GM23248 (cell line): ENCODE measurements around the gene SUGT1. TPM values are rescaled to one million over a fixed set of nuclear protein-coding genes. Genes with fewer than 3 reads are reported as not detected.

Experiments used
- DNase-seq: peaks from one replicate; pipeline ENCODE4 v3.0.0-alpha.2; 2015
- H2AFZ ChIP-seq: fragments of 200-600 bp; sonication (generic); 2 replicates; pipeline ENCODE4 v1.6.1; 2016; ENCODE audit warnings: antibody characterized with exemption
- H3F3A ChIP-seq: fragments of 200-600 bp; sonication (generic); 2 replicates; pipeline ENCODE4 v1.6.1; 2016; ENCODE audit warnings: mild to moderate bottlenecking, antibody characterized with exemption, mixed run types; ENCODE audit not compliant: insufficient read depth
- H3K27ac ChIP-seq: fragments of 200-600 bp; sonication (generic); 2 replicates; pipeline ENCODE4 v1.5.1; 2016; ENCODE audit warnings: mild to moderate bottlenecking
- H3K27me3 ChIP-seq: fragments of 200-600 bp; sonication (generic); replicated peaks from 2 replicates; pipeline ENCODE4 v1.6.1; 2016; ENCODE audit warnings: mild to moderate bottlenecking; ENCODE audit not compliant: insufficient read depth
- H3K36me3 ChIP-seq: fragments of 200-600 bp; sonication (generic); 2 replicates; pipeline ENCODE4 v1.6.1; 2016; ENCODE audit warnings: low read depth, mild to moderate bottlenecking
- H3K4me1 ChIP-seq: fragments of 200-600 bp; sonication (generic); 2 replicates; pipeline ENCODE4 v1.6.1; 2016; ENCODE audit warnings: mild to moderate bottlenecking; ENCODE audit not compliant: insufficient read depth
- H3K4me2 ChIP-seq: fragments of 200-600 bp; sonication (generic); one replicate; pipeline ENCODE4 v1.6.1; 2016; ENCODE audit warnings: mild to moderate bottlenecking; ENCODE audit not compliant: unreplicated experiment
- H3K4me3 ChIP-seq: fragments of 200-600 bp; sonication (generic); 2 replicates; pipeline ENCODE4 v1.5.1; 2016; ENCODE audit warnings: mild to moderate bottlenecking
- H3K79me2 ChIP-seq: fragments of 200-600 bp; sonication (generic); 2 replicates; pipeline ENCODE4 v1.6.1; 2016; ENCODE audit warnings: mild to moderate bottlenecking; ENCODE audit not compliant: insufficient read depth
- H3K9ac ChIP-seq: fragments of 200-600 bp; sonication (generic); 2 replicates; pipeline ENCODE4 v1.6.1; 2016; ENCODE audit warnings: mild to moderate bottlenecking
- H3K9me2 ChIP-seq: fragments of 200-600 bp; sonication (generic); 2 replicates; pipeline ENCODE4 v1.6.1; 2016; ENCODE audit warnings: mixed run types, mild to moderate bottlenecking, moderate library complexity; ENCODE audit not compliant: insufficient read depth
- H3K9me3 ChIP-seq: fragments of 200-600 bp; sonication (generic); one replicate; pipeline ENCODE4 v1.6.1; 2017; ENCODE audit warnings: low read depth
- H4K20me1 ChIP-seq: fragments of 200-600 bp; sonication (generic); 2 replicates; pipeline ENCODE4 v1.6.0; 2016; ENCODE audit not compliant: insufficient read depth
- EZH2 ChIP-seq: fragments of 200-600 bp; sonication (generic); IDR thresholded peaks from 2 replicates; pipeline ENCODE4 v1.6.1; 2018; ENCODE audit warnings: antibody characterized with exemption, mild to moderate bottlenecking; ENCODE audit not compliant: insufficient read depth, poor library complexity, severe bottlenecking
- EZH2phosphoT487 ChIP-seq: fragments of 200-600 bp; sonication (generic); IDR thresholded peaks from 2 replicates; pipeline ENCODE4 v1.6.1; 2018; ENCODE audit warnings: antibody characterized with exemption, moderate library complexity, mild to moderate bottlenecking, low read depth; ENCODE audit not compliant: insufficient read depth
- WGBS, 2 experiments: methylation state at CpG; one replicate each; pipeline ENCODE4 v1.1.6; 2015 to 2017; ENCODE audit warnings: low lambda C conversion rate in 2 of 2, low coverage in 1 of 2; ENCODE audit errors: missing lambda C conversion rate in 2 of 2; 5-methylcytosine and 5-hydroxymethylcytosine counted together
- in situ Hi-C: fragments of 300-500 bp; cut with MboI; formaldehyde crosslinking; loops from 2 replicates; pipeline ENCODE4 v1.15.0; 2020
- polyA plus RNA-seq: library from polyadenylated mRNA; unstranded; fragments of >200 nt; fragmentation: Nextera tagmentation; extraction: Ambion mirVana; gene quantifications from 2 replicates; pipeline ENCODE4 v1.2.1, GENCODE V29; 2016
- total RNA-seq: library from RNA; depleted of rRNA; stranded (reverse); fragments of >200 nt; shearing (Covaris generic); gene quantifications from 2 replicates; pipeline ENCODE4 v1.2.3, GENCODE V29; 2014; rRNA removed

The SUGT1 gene
- total and polyA plus RNA-seq, 2 experiments from 2014 or later = 29.4 to 77.2 TPM

- Histone ChIP-seq H3K4me2 (no peak overlapping the region), H2AFZ (no peak overlapping the region), H3K79me2 (no peaks in the 10 kb centered on the region), H3K4me3 (no peak overlapping the region), H3K9me2 (no peaks in the 10 kb centered on the region), H3K36me3 (no peaks in the 10 kb centered on the region), H3K27me3 (peaks cover 29% of the 10 kb centered on the region), H3K9ac (no peak overlapping the region), H4K20me1 (no peaks in the 10 kb centered on the region), H3F3A (no peaks in the 10 kb centered on the region), H3K27ac (no peak overlapping the region), H3K4me1 (no peaks in the 10 kb centered on the region), H3K9me3 (no peaks in the 10 kb centered on the region)
- no peak for TF ChIP-seq EZH2phosphoT487
- no peak for TF ChIP-seq EZH2
- DNase-seq = no peak
- in situ Hi-C loops = no loop called here
- 31 to 53% methylated on average over 3 of the region's 3 CpGs for WGBS, 2 experiments
Observed at GRCh38 chr13:52743988-52744387, 91.4 kb downstream of the SUGT1 start.

- H4K20me1 ChIP-seq = no peaks in the 10 kb centered on the region
- H3K27me3 ChIP-seq = peaks cover 20% of the 10 kb centered on the region
- H3K9me3 ChIP-seq = no peaks in the 10 kb centered on the region
- no peak overlapping the region for H3K4me2 ChIP-seq
- H3K9me2 ChIP-seq = no peaks in the 10 kb centered on the region
- no peaks in the 10 kb centered on the region for H3K79me2 ChIP-seq
- no peaks in the 10 kb centered on the region for H3K4me1 ChIP-seq
- H3K27ac ChIP-seq = no peak overlapping the region
- in situ Hi-C loops = no loop called here
- no peak for DNase-seq
- no peak overlapping the region for H3K4me3 ChIP-seq
- no peaks in the 10 kb centered on the region for H3K36me3 ChIP-seq
- H2AFZ ChIP-seq = no peak overlapping the region
- no peaks in the 10 kb centered on the region for H3F3A ChIP-seq
- H3K9ac ChIP-seq = no peak overlapping the region
- no peak for TF ChIP-seq EZH2
- no peak for TF ChIP-seq EZH2phosphoT487
- 8 to 10% methylated on average over 6 of the region's 6 CpGs for WGBS, 2 experiments
Observed at GRCh38 chr13:52744842-52745375, 92.3 kb downstream of the SUGT1 start.

GRCh38 chr13:52746141-52746540 is 93.5 kb downstream of the SUGT1 start:
- Histone ChIP-seq H3K79me2 (no peaks in the 10 kb centered on the region), H3K4me3 (no peak overlapping the region), H3K4me1 (no peaks in the 10 kb centered on the region), H3K4me2 (no peak overlapping the region), H2AFZ (no peak overlapping the region), H4K20me1 (no peaks in the 10 kb centered on the region), H3K27ac (no peak overlapping the region), H3K36me3 (no peaks in the 10 kb centered on the region), H3F3A (no peaks in the 10 kb centered on the region), H3K27me3 (peaks cover 9% of the 10 kb centered on the region), H3K9me3 (no peaks in the 10 kb centered on the region), H3K9ac (no peak overlapping the region), H3K9me2 (no peaks in the 10 kb centered on the region)
- no peak for DNase-seq
- TF ChIP-seq EZH2 = no peak
- no peak for TF ChIP-seq EZH2phosphoT487
- in situ Hi-C loops = no loop called here
- 10 to 13% methylated on average over 3 of the region's 3 CpGs for WGBS, 2 experiments

GRCh38 chr13:52749419-52749818 is 96.8 kb downstream of the SUGT1 start:
- in situ Hi-C loops = no loop called here
- Histone ChIP-seq H4K20me1 (no peaks in the 10 kb centered on the region), H3K9me2 (no peaks in the 10 kb centered on the region), H2AFZ (no peak overlapping the region), H3K36me3 (no peaks in the 10 kb centered on the region), H3F3A (no peaks in the 10 kb centered on the region), H3K4me1 (no peaks in the 10 kb centered on the region), H3K27ac (no peak overlapping the region), H3K9me3 (no peaks in the 10 kb centered on the region), H3K9ac (no peak overlapping the region), H3K4me2 (no peak overlapping the region), H3K79me2 (no peaks in the 10 kb centered on the region), H3K27me3 (no peaks in the 10 kb centered on the region), H3K4me3 (no peak overlapping the region)
- WGBS, 2 experiments = 13 to 16% methylated on average over 5 of the region's 5 CpGs
- DNase-seq = no peak
- TF ChIP-seq EZH2phosphoT487 (no peak), EZH2 (no peak)

Other genes with a start within 250 kb of the SUGT1 start
- 11.4 and 11.6 TPM in 2 replicates for gene THSD1, start 246.7 kb upstream of the SUGT1 start, total RNA-seq
- 11.5 and 12.0 TPM in 2 replicates for gene THSD1, start 246.7 kb upstream of the SUGT1 start, polyA plus RNA-seq
- gene VPS36, start 202.2 kb upstream of the SUGT1 start, total RNA-seq = 34.7 and 55.1 TPM in 2 replicates
- gene VPS36, start 202.2 kb upstream of the SUGT1 start, polyA plus RNA-seq = 34.6 and 42.6 TPM in 2 replicates
- gene CKAP2, start 197.4 kb upstream of the SUGT1 start, total RNA-seq = 24.2 and 25.2 TPM in 2 replicates
- gene CKAP2, start 197.4 kb upstream of the SUGT1 start, polyA plus RNA-seq = 34.4 and 37.6 TPM in 2 replicates
- gene HNRNPA1L2, start 10.4 kb upstream of the SUGT1 start, total RNA-seq = 1.2 and 1.9 TPM in 2 replicates
- 5.7 and 8.5 TPM in 2 replicates for gene HNRNPA1L2, start 10.4 kb upstream of the SUGT1 start, polyA plus RNA-seq
- not detected in 2 replicates for gene CNMD, start 87.0 kb downstream of the SUGT1 start, total RNA-seq
- gene CNMD, start 87.0 kb downstream of the SUGT1 start, polyA plus RNA-seq = not detected in 2 replicates
- not detected in 2 replicates for gene PCDH8, start 195.8 kb downstream of the SUGT1 start, total RNA-seq
- gene PCDH8, start 195.8 kb downstream of the SUGT1 start, polyA plus RNA-seq = not detected in 2 replicates